Measurements from ENCODE around the gene SGK1. TPM values are rescaled to one million over a fixed set of nuclear protein-coding genes. Genes with fewer than 3 reads are reported as not detected.

The SGK1 gene
- total RNA-seq, 1 experiment from 2014 or later: 7.8 TPM

GRCh38 chr6:134190883-134191282 lies 127.0 kb downstream of the SGK1 start:
- Mint-ChIP-seq H3K4me3 (no peak overlapping the region), H3K27ac (no peak overlapping the region), H3K27me3 (ENCODE audit: low read depth) (no peaks in the 10 kb centered on the region), H3K9me3 (no peaks in the 10 kb centered on the region; a peak in 1 of 5 replicates), H3K36me3 (ENCODE audit: insufficient read depth in 1 of 3, low read depth in 3 of 3) (no peaks in the 10 kb centered on the region), H3K4me1 (peaks cover 16% of the 10 kb centered on the region in 2 experiments)
- no peak overlapping the region for H2BK12ac ChIP-seq (ENCODE audit: insufficient read length, low read depth, low read length)
- H3T11ph ChIP-seq (ENCODE audit: low read length): no peak overlapping the region
- H3K14ac ChIP-seq (ENCODE audit: insufficient read depth, low read length): no peak overlapping the region
- H2BK20ac ChIP-seq (ENCODE audit: low read depth, low read length, poor library complexity, severe bottlenecking): no peak overlapping the region
- H4K8ac ChIP-seq (replicated peaks; ENCODE audit: insufficient read length, low read depth, low read length): no peak overlapping the region
- H2BK5ac ChIP-seq (ENCODE audit: insufficient read length, low read length): no peak overlapping the region
- H3K23me2 ChIP-seq (ENCODE audit: insufficient read length, low read depth, low read length, poor library complexity, severe bottlenecking): no peaks in the 10 kb centered on the region
- no peak overlapping the region for H3K56ac ChIP-seq (ENCODE audit: insufficient read length, low read depth, low read length)
- no peak for DNase-seq
- H3K23ac ChIP-seq (ENCODE audit: insufficient read length, low read depth, low read length): no peak overlapping the region
- H3K4me1 ChIP-seq (ENCODE audit: insufficient read depth, low read length): 0 out of 2 replicates have a peak, but pooled peaks cover 2% of the 10 kb centered on the region
- H4K20me1 ChIP-seq (ENCODE audit: control insufficient read depth, insufficient read depth, insufficient read length): no peaks in the 10 kb centered on the region
- no peak overlapping the region for H2BK120ac ChIP-seq (ENCODE audit: low read depth, low read length, poor library complexity, severe bottlenecking)
- H2AFZ ChIP-seq (ENCODE audit: low read length): no peak overlapping the region
- no peak overlapping the region for H3K4ac ChIP-seq (ENCODE audit: low read depth, low read length)
- H4K5ac ChIP-seq (ENCODE audit: insufficient read length, low read depth, low read length): no peak overlapping the region
- TF ChIP-seq CTCF (conservative IDR thresholded peaks at IDR 0.05): no peak
- H3K9ac ChIP-seq (ENCODE audit: extremely low read depth, insufficient read length, low read length): no peak overlapping the region
- H3K4me2 ChIP-seq (ENCODE audit: insufficient read depth, insufficient read length, low read length): no peak overlapping the region
- no peak overlapping the region for H3K18ac ChIP-seq (ENCODE audit: insufficient read length, low read depth, low read length)
- H3K79me1 ChIP-seq (ENCODE audit: insufficient read depth, low read depth, low read length, poor library complexity, severe bottlenecking): no peaks in the 10 kb centered on the region
- H2BK15ac ChIP-seq (ENCODE audit: low read depth, low read length): no peak overlapping the region
- no peaks in the 10 kb centered on the region for H3K79me2 ChIP-seq (ENCODE audit: insufficient read depth, low read length)
- H3K9me3 ChIP-seq (ENCODE audit: control insufficient read depth, low read depth, low read length): no peaks in the 10 kb centered on the region
- H3K27me3 ChIP-seq (ENCODE audit: insufficient read depth, low read length): no peaks in the 10 kb centered on the region
- no peak overlapping the region for H3K27ac ChIP-seq (ENCODE audit: insufficient read length, low read depth, low read length)
- H4K91ac ChIP-seq (ENCODE audit: insufficient read length, low read depth, low read length): no peak overlapping the region
- no peak overlapping the region for H2AK5ac ChIP-seq (ENCODE audit: insufficient read length, low read length)
- WGBS (ENCODE audit: extremely low coverage, insufficient read length, low lambda C conversion rate): no CpG with 5 or more reads among the region's 3 CpGs
